ENCODE results near the gene RASA2.

DNA sequence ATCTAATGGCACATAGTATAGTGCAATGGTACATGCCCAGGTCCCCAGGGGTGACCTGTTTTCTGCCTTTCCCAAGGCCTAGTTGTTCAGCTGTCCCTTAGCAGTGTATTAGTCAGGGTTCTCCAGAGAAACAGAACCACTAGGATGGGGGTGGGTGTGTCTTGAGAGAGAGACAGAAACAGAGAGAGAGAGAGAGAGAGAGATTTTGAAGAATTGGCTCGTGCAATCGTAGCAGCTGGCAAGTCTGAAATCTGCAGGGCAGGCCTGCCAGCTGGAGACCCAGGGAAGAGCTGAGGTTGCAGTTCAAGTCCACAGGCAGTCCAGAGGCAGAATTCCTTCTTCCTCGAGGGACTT is 160.7 kb downstream of the RASA2 start:
- TF ChIP-seq, protein P1, sequence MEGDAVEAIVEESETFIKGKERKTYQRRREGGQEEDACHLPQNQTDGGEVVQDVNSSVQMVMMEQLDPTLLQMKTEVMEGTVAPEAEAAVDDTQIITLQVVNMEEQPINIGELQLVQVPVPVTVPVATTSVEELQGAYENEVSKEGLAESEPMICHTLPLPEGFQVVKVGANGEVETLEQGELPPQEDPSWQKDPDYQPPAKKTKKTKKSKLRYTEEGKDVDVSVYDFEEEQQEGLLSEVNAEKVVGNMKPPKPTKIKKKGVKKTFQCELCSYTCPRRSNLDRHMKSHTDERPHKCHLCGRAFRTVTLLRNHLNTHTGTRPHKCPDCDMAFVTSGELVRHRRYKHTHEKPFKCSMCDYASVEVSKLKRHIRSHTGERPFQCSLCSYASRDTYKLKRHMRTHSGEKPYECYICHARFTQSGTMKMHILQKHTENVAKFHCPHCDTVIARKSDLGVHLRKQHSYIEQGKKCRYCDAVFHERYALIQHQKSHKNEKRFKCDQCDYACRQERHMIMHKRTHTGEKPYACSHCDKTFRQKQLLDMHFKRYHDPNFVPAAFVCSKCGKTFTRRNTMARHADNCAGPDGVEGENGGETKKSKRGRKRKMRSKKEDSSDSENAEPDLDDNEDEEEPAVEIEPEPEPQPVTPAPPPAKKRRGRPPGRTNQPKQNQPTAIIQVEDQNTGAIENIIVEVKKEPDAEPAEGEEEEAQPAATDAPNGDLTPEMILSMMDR (IDR thresholded peaks at IDR 0.05): no peak
- TF ChIP-seq ZFX (IDR thresholded peaks at IDR 0.05; ENCODE audit: borderline replicate concordance): no peak

All from 22Rv1 (cell line).